Liver (tissue), 9 donors: Measurements from ENCODE around the gene EME1. TPM values are rescaled to one million over a fixed set of nuclear protein-coding genes. Genes with fewer than 3 reads are reported as not detected.

ENCODE experiments used
- DNase-seq: peaks from one replicate; pipeline ENCODE4 v3.0.0-alpha.2; 2017; ENCODE audit warnings: low spot score
- H3K27ac ChIP-seq, 2 donors: one replicate each; pipeline ENCODE4 v1.7.0; 2013; ENCODE audit warnings: inconsistent platforms in 2 of 2, low read length in 2 of 2, control low read depth in 1 of 2, low read depth in 1 of 2, mild to moderate bottlenecking in 1 of 2
- H3K27me3 ChIP-seq, 4 donors: one replicate each; pipeline versions ENCODE4 v1.6.1 to v1.7.0; 2013; ENCODE audit warnings: low read length in 3 of 4, inconsistent platforms in 1 of 4, mild to moderate bottlenecking in 1 of 4, moderate library complexity in 1 of 4; ENCODE audit not compliant: control insufficient read depth in 4 of 4, insufficient read depth in 4 of 4
- H3K36me3 ChIP-seq, 4 donors: one replicate each; pipeline versions ENCODE4 v1.6.1 to v1.7.0; 2013; ENCODE audit warnings: low read length in 3 of 4, mild to moderate bottlenecking in 3 of 4, low read depth in 1 of 4, moderate library complexity in 1 of 4; ENCODE audit not compliant: control insufficient read depth in 4 of 4, insufficient read depth in 3 of 4
- H3K4me1 ChIP-seq, 4 donors: one replicate each; pipeline versions ENCODE4 v1.6.1 to v1.7.0; 2013; ENCODE audit warnings: low read length in 3 of 4, mild to moderate bottlenecking in 3 of 4, moderate library complexity in 1 of 4; ENCODE audit not compliant: control insufficient read depth in 4 of 4, insufficient read depth in 4 of 4
- H3K4me3 ChIP-seq, 3 donors: one replicate each; pipeline versions ENCODE4 v1.6.1 to v1.7.0; 2013; ENCODE audit warnings: low read length in 3 of 3, control low read depth in 1 of 3, low read depth in 1 of 3, mild to moderate bottlenecking in 1 of 3
- H3K9ac ChIP-seq, 2 donors: one replicate each; pipeline ENCODE4 v1.7.0; 2013; ENCODE audit warnings: low read length in 2 of 2, mild to moderate bottlenecking in 2 of 2, moderate library complexity in 2 of 2, control low read depth in 1 of 2, low read depth in 1 of 2
- H3K9me3 ChIP-seq, 4 donors: one replicate each; pipeline versions ENCODE4 v1.6.1 to v1.7.0; 2013; ENCODE audit warnings: low read length in 3 of 4; ENCODE audit not compliant: control insufficient read depth in 4 of 4
- EGR1 ChIP-seq, 2 donors: IDR thresholded peaks; 2 replicates each; pipeline ENCODE4 v1.6.1; 2016 to 2018; ENCODE audit warnings: antibody characterized with exemption in 2 of 2, low read depth in 2 of 2
- FOXA2 ChIP-seq: IDR thresholded peaks from 2 replicates; pipeline ENCODE4 v1.6.1; 2016; ENCODE audit warnings: antibody characterized with exemption
- GABPA ChIP-seq, 2 donors: IDR thresholded peaks in 1 of 2; conservative IDR thresholded peaks in 1 of 2; 2 replicates each; pipeline ENCODE4 v1.6.1; 2016; ENCODE audit warnings: antibody characterized with exemption in 2 of 2, mild to moderate bottlenecking in 1 of 2, moderate library complexity in 1 of 2
- HNF4A ChIP-seq, 2 donors: conservative IDR thresholded peaks; 2 replicates each; pipeline ENCODE4 v1.6.1; 2016; ENCODE audit warnings: antibody characterized with exemption in 2 of 2, mild to moderate bottlenecking in 2 of 2
- JUND ChIP-seq, 2 donors: IDR thresholded peaks; 2 replicates each; pipeline ENCODE4 v1.6.1; 2016; ENCODE audit warnings: antibody characterized with exemption in 2 of 2
- MAX ChIP-seq: IDR thresholded peaks from 2 replicates; pipeline ENCODE4 v1.6.1; 2016; ENCODE audit warnings: antibody characterized with exemption
- NR2F2 ChIP-seq: IDR thresholded peaks from 2 replicates; pipeline ENCODE4 v1.6.1; 2016; ENCODE audit warnings: antibody characterized with exemption
- REST ChIP-seq: IDR thresholded peaks from 2 replicates; pipeline ENCODE4 v1.6.1; 2016; ENCODE audit warnings: antibody characterized with exemption, mild to moderate bottlenecking
- RXRA ChIP-seq, 2 donors: IDR thresholded peaks; 2 replicates each; pipeline ENCODE4 v1.6.1; 2017 to 2018; ENCODE audit warnings: antibody characterized with exemption in 2 of 2, mild to moderate bottlenecking in 1 of 2
- SP1 ChIP-seq: IDR thresholded peaks from 2 replicates; pipeline ENCODE4 v1.6.1; 2018; ENCODE audit warnings: antibody characterized with exemption, mild to moderate bottlenecking
- TAF1 ChIP-seq: conservative IDR thresholded peaks from 2 replicates; pipeline ENCODE4 v1.6.1; 2016; ENCODE audit warnings: antibody characterized with exemption, mild to moderate bottlenecking
- ZBTB33 ChIP-seq: IDR thresholded peaks from 2 replicates; pipeline ENCODE4 v1.6.1; 2016; ENCODE audit warnings: antibody characterized with exemption
- WGBS: extraction: QIAGEN DNeasy Blood & Tissue Kit; methylation state at CpG from one replicate; pipeline ENCODE4 v1.1.7; 2013; 5-methylcytosine and 5-hydroxymethylcytosine counted together
- polyA plus RNA-seq, 2 donors: library from polyadenylated mRNA; stranded (reverse) in 1 of 2; unstranded in 1 of 2; fragments of 200-250 nt in 1 of 2; fragments of >200 nt in 1 of 2; fragmentation: Nextera tagmentation in 1 of 2; extraction: Ambion mirVana in 1 of 2; gene quantifications; one replicate each; pipeline versions ENCODE4 v1.2.1 to v1.2.3, GENCODE V29; 2013 to 2015
- total RNA-seq, 2 donors: library from RNA; depleted of rRNA; stranded (reverse); fragments of >200 nt; gene quantifications; one replicate each; pipeline ENCODE4 v1.2.3, GENCODE V29; 2014
- donor health status: healthy.
- donor health status: healthy.
- donor health status: healthy.
- donor health status: healthy.
- donor health status: healthy.

The EME1 gene
- total and polyA plus RNA-seq, 4 donors: 0.08 to 3.4 (median 0.35) TPM

GRCh38 chr17:50358177-50358576 is 14.9 kb upstream of the EME1 start:
- H3K36me3 ChIP-seq: peaks cover 1 to 41% (median 15%) of the 10 kb centered on the region in 4 donors
- H3K4me3 ChIP-seq: no peak overlapping the region
- H3K9ac ChIP-seq: no peak overlapping the region
- DNase-seq: no peak
- no peaks in the 10 kb centered on the region for H3K9me3 ChIP-seq
- peaks cover 0 to 6% (median 3%) of the 10 kb centered on the region in 4 donors for H3K4me1 ChIP-seq
- H3K27ac ChIP-seq: no peak overlapping the region
- no peaks in the 10 kb centered on the region for H3K27me3 ChIP-seq
- no peak for TF ChIP-seq EGR1 (IDR thresholded peaks at IDR 0.05; ENCODE audit: low read depth in 2 of 2)
- no peak for TF ChIP-seq JUND (IDR thresholded peaks at IDR 0.05)
- TF ChIP-seq REST: no peak
- TF ChIP-seq FOXA2: no peak
- TF ChIP-seq ZBTB33: no peak
- no peak for TF ChIP-seq SP1
- TF ChIP-seq NR2F2: no peak
- TF ChIP-seq MAX: no peak
- TF ChIP-seq HNF4A (conservative IDR thresholded peaks at IDR 0.05): no peak
- no peak for TF ChIP-seq GABPA (IDR thresholded peaks at IDR 0.05 in 1 of 2, conservative IDR thresholded peaks at IDR 0.05 in 1 of 2)
- no peak for TF ChIP-seq TAF1
- no peak for TF ChIP-seq RXRA (IDR thresholded peaks at IDR 0.05)
- WGBS: 97% methylated on average over 17 of the region's 17 CpGs

GRCh38 chr17:50359005-50359699 is 13.9 kb upstream of the EME1 start:
- TF ChIP-seq EGR1 (IDR thresholded peaks at IDR 0.05; ENCODE audit: low read depth in 2 of 2): no peak
- peak; percentile 8 for TF ChIP-seq SP1
- WGBS: 78% methylated on average over 5 of the region's 5 CpGs
- no peak for DNase-seq
- H3K27me3 ChIP-seq: no peaks in the 10 kb centered on the region
- H3K27ac ChIP-seq: no peak overlapping the region
- H3K9ac ChIP-seq: no peak overlapping the region
- no peak overlapping the region for H3K4me3 ChIP-seq
- no peaks in the 10 kb centered on the region for H3K9me3 ChIP-seq
- peaks cover 0 to 38% (median 15%) of the 10 kb centered on the region in 4 donors for H3K36me3 ChIP-seq
- peaks cover 0 to 6% (median 3%) of the 10 kb centered on the region in 4 donors for H3K4me1 ChIP-seq
